A549 (cell line): ENCODE measurements around the gene KREMEN1. TPM values are rescaled to one million over a fixed set of nuclear protein-coding genes. Genes with fewer than 3 reads are reported as not detected.

ENCODE experiments used
- ATAC-seq, 2 experiments: fragments of 200-7000 bp in 1 of 2; fragments of >200 bp in 1 of 2; cut with Nextera tagmentation in 1 of 2; cut with Tn5 transposase in 1 of 2; 3 replicates each; pipeline versions ENCODE4 v1.8.0 to v1.9.1; 2018 to 2020; ENCODE audit warnings: mild to moderate bottlenecking in 1 of 2, moderate library complexity in 1 of 2
- CTCF ChIA-PET: fragments of 300-600 bp; sonication (Branson Sonifier 250); formaldehyde crosslinking; extraction: SDS; loops from one replicate; lab custom pipeline; 2021; ENCODE audit warnings: antibody characterized with exemption, inconsistent platforms; lab: Yijun Ruan, JAX
- POLR2A ChIA-PET: fragments of 350-600 bp; formaldehyde crosslinking; extraction: SDS; loops from one replicate; lab custom pipeline; 2021; ENCODE audit warnings: antibody characterized with exemption, inconsistent platforms; lab: Yijun Ruan, JAX
- DNase-seq, 2 experiments: peaks; one replicate each; pipeline versions ENCODE4 v3.0.0 to v3.0.0-alpha.2; 2011 to 2016; ENCODE audit warnings: low read depth in 1 of 2, low spot score in 1 of 2
- FAIRE-seq: peaks from 2 replicates; lab custom pipeline; 2011; peaks lifted over from hg19 to GRCh38; lab: Jason Lieb, UNC
- H3K27ac ChIP-seq, 2 experiments: fragments of >200 bp; sonication (Bioruptor Twin); formaldehyde crosslinking; 3 replicates each; pipeline ENCODE4 v1.5.1; 2016 to 2017
- H3K4me1 ChIP-seq: fragments of >200 bp; sonication (Bioruptor Twin); formaldehyde crosslinking; 3 replicates; pipeline ENCODE4 v1.6.1; 2016
- H3K4me2 ChIP-seq: fragments of >200 bp; sonication (Bioruptor Twin); formaldehyde crosslinking; 3 replicates; pipeline ENCODE4 v1.6.1; 2016
- H3K4me3 ChIP-seq: fragments of >200 bp; sonication (Bioruptor Twin); formaldehyde crosslinking; 3 replicates; pipeline ENCODE4 v1.5.1; 2016
- H3K9me3 ChIP-seq: fragments of >200 bp; sonication (Bioruptor Twin); formaldehyde crosslinking; 3 replicates; pipeline ENCODE4 v1.6.1; 2016
- CEBPB ChIP-seq, 2 experiments: fragments of >200 bp in 1 of 2; sonication (Bioruptor Twin) in 1 of 2; formaldehyde crosslinking in 1 of 2; IDR thresholded peaks; 2 replicates each; pipeline ENCODE4 v1.6.1; 2012 to 2016
- CHD4 ChIP-seq: fragments of 200-600 bp; sonication (generic); IDR thresholded peaks from 2 replicates; pipeline ENCODE4 v1.6.1; 2016; ENCODE audit warnings: antibody characterized with exemption, mild to moderate bottlenecking, borderline replicate concordance
- EHF ChIP-seq: fragments of 250-450 bp; sonication (Bioruptor Pico); IDR thresholded peaks from 2 replicates; pipeline ENCODE4 v1.5.0; 2020; ENCODE audit warnings: mild to moderate bottlenecking
- ESRRA ChIP-seq: fragments of 150-350 bp; IDR thresholded peaks from 2 replicates; pipeline ENCODE4 v1.6.1; 2014; ENCODE audit warnings: mild to moderate bottlenecking, low read length, borderline replicate concordance
- FOSL2 ChIP-seq, 2 experiments: fragments of 450-650 bp in 1 of 2; fragments of >200 bp in 1 of 2; sonication (Bioruptor Twin) in 1 of 2; formaldehyde crosslinking; IDR thresholded peaks; 2 replicates each; pipeline versions ENCODE4 v1.5.0 to v1.6.1; 2016 to 2020; ENCODE audit warnings: mild to moderate bottlenecking in 1 of 2, moderate library complexity in 1 of 2
- GATA3 ChIP-seq: IDR thresholded peaks from 2 replicates; pipeline ENCODE4 v1.6.1; 2012; ENCODE audit warnings: borderline replicate concordance
- JUNB ChIP-seq: fragments of >200 bp; sonication (Bioruptor Twin); formaldehyde crosslinking; IDR thresholded peaks from 2 replicates; pipeline ENCODE4 v1.6.1; 2016
- MAFK ChIP-seq: fragments of 450-650 bp; IDR thresholded peaks from 2 replicates; pipeline ENCODE4 v1.6.1; 2014; ENCODE audit not compliant: partially characterized antibody
- NPAS2 ChIP-seq: fragments of 250-450 bp; sonication (Bioruptor Pico); IDR thresholded peaks from 2 replicates; pipeline ENCODE4 v1.8.0; 2022; ENCODE audit warnings: mild to moderate bottlenecking, moderate library complexity, borderline replicate concordance
- POLR2A ChIP-seq: IDR thresholded peaks from 2 replicates; pipeline ENCODE4 v1.6.1; 2012; ENCODE audit warnings: mild to moderate bottlenecking, low read length
- RARB ChIP-seq: fragments of 250-450 bp; sonication (Bioruptor Pico); IDR thresholded peaks from 2 replicates; pipeline ENCODE4 v1.8.0; 2021; ENCODE audit warnings: mild to moderate bottlenecking, moderate library complexity
- RFX5 ChIP-seq: fragments of 450-650 bp; IDR thresholded peaks from 2 replicates; pipeline ENCODE4 v1.7.1; 2014; ENCODE audit warnings: antibody characterized with exemption, mild to moderate bottlenecking, moderate library complexity
- SMC3 ChIP-seq: fragments of >200 bp; sonication (Bioruptor Twin); formaldehyde crosslinking; IDR thresholded peaks from 3 replicates; pipeline ENCODE4 v1.6.1; 2018; ENCODE audit warnings: inconsistent platforms
- WGBS: methylation state at CpG from one replicate; pipeline ENCODE4 v1.1.6; 2017; ENCODE audit errors: missing lambda C conversion rate; 5-methylcytosine and 5-hydroxymethylcytosine counted together
- polyA plus RNA-seq, 4 experiments: library from polyadenylated mRNA; depleted of rRNA in 3 of 4; stranded (reverse); fragments of >200 nt; fragmentation: RNase III in 1 of 4; extraction: RNeasy Plus Mini Kit Qiagen cat#74134 plus additional on column Dnase treatment in 1 of 4; gene quantifications; 2 replicates in 3 of 4; 3 replicates in 1 of 4; pipeline ENCODE4 v1.2.3, GENCODE V29; 2011 to 2017
- TF ChIP-seq, protein P1 (sequence below): fragments of 250-450 bp; sonication (Bioruptor Pico); IDR thresholded peaks from 2 replicates; pipeline ENCODE4 v1.5.0; 2020; ENCODE audit warnings: low read depth, mild to moderate bottlenecking, moderate library complexity
- TF ChIP-seq, protein P2 (sequence below): IDR thresholded peaks from 2 replicates; pipeline ENCODE4 v1.6.1; 2012
- TF ChIP-seq, protein P3 (sequence below): fragments of >200 bp; sonication (Bioruptor Twin); formaldehyde crosslinking; IDR thresholded peaks from 3 replicates; pipeline ENCODE4 v1.5.1; 2016
- TF ChIP-seq, protein P4 (sequence below): fragments of >200 bp; sonication (Bioruptor Twin); formaldehyde crosslinking; IDR thresholded peaks from 2 replicates; pipeline ENCODE4 v1.6.1; 2016
- TF ChIP-seq, protein P5 (sequence below): fragments of 250-450 bp; sonication (Bioruptor Pico); IDR thresholded peaks from 2 replicates; pipeline ENCODE4 v1.5.0; 2021; ENCODE audit warnings: mild to moderate bottlenecking, moderate library complexity, borderline replicate concordance

KREMEN1 gene
- polyA plus RNA-seq, 2 of the 4 experiments (the other 2 are of a cell fraction): 1.7 to 2.5 TPM

DNA sequence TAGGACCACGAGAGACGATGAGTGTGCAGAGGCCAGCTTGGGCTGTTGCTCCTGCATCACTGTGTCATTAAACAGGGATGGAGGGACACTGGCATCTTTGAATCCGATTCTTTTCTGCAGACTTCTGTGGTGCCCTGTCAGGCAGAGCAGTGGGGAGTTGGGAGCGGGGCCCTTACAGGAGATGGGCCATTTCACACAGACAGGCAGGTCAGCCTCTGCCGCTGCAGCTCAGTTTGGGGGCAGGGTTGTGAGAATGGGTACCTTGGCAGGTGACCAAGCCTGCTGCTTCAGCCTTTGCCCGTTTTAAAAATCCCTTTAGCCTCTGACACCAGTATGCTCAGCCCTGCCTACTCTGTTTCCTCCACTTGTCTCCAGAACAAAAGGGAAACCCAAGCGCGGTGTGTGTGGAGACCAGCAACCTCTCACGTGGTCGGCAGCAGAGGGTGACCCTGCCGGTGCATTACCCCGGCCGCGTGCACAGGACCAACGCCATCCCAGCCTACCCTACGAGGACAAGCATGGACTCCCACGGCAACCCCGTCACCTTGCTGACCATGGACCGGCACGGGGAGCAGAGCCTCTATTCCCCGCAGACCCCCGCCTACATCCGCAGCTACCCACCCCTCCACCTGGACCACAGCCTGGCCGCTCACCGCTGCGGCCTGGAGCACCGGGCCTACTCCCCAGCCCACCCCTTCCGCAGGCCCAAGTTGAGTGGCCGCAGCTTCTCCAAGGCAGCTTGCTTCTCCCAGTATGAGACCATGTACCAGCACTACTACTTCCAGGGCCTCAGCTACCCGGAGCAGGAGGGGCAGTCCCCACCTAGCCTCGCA, 23.8 kb upstream of the KREMEN1 start:
- H3K4me1 ChIP-seq: peaks cover 12% of the 10 kb centered on the region
- 92% methylated on average over 20 of the region's 31 CpGs for WGBS
- DNase-seq (no peak), ATAC-seq (no peak), FAIRE-seq (no peak)
- POLR2A ChIA-PET: no interaction called here
- no peaks in the 10 kb centered on the region for H3K9me3 ChIP-seq
- H3K4me2 ChIP-seq: no peak overlapping the region
- CTCF ChIA-PET: interaction anchor here (1.1 to 1.3 kb wide), 2 partner anchors 8 to 9 kb away, joined by 3 to 10 read pairs; no protein-coding TSS in a partner anchor
- H3K4me3 ChIP-seq: no peak overlapping the region
- TF ChIP-seq FOSL2 (IDR thresholded peaks at IDR 0.05) (no peak), FOSL2 (CRISPR knock-in tag; IDR thresholded peaks at IDR 0.05) (no peak), CEBPB (IDR thresholded peaks at IDR 0.05) (no peak), ESRRA (no peak), GATA3 (no peak)
- no peak overlapping the region for H3K27ac ChIP-seq

DNA sequence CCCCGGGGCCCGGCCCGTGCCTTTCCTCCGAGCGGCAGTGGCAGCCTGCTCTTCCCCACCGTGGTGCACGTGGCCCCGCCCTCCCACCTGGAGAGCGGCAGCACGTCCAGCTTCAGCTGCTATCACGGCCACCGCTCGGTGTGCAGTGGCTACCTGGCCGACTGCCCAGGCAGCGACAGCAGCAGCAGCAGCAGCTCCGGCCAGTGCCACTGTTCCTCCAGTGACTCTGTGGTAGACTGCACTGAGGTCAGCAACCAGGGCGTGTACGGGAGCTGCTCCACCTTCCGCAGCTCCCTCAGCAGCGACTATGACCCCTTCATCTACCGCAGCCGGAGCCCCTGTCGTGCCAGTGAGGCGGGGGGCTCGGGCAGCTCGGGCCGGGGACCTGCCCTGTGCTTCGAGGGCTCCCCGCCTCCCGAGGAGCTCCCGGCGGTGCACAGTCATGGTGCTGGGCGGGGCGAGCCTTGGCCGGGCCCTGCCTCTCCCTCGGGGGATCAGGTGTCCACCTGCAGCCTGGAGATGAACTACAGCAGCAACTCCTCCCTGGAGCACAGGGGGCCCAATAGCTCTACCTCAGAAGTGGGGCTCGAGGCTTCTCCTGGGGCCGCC, 23.1 kb upstream of the KREMEN1 start:
- ChIA-PET POLR2A (no interaction called here), CTCF (interaction anchor here (1.3 kb wide), 1 partner anchor 9 kb away, joined by 10 read pairs; no protein-coding TSS in a partner anchor)
- Histone ChIP-seq H3K27ac (no peak overlapping the region), H3K4me1 (peaks cover 5% of the 10 kb centered on the region), H3K4me3 (no peak overlapping the region), H3K4me2 (no peak overlapping the region), H3K9me3 (no peaks in the 10 kb centered on the region)
- DNase-seq (no peak), ATAC-seq (no peak), FAIRE-seq (no peak)
- WGBS: 94% methylated on average over 19 of the region's 38 CpGs
- no peak for TF ChIP-seq MAFK
- TF ChIP-seq SMC3: no peak
- TF ChIP-seq, protein P1, sequence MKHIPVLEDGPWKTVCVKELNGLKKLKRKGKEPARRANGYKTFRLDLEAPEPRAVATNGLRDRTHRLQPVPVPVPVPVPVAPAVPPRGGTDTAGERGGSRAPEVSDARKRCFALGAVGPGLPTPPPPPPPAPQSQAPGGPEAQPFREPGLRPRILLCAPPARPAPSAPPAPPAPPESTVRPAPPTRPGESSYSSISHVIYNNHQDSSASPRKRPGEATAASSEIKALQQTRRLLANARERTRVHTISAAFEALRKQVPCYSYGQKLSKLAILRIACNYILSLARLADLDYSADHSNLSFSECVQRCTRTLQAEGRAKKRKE: no peak
- TF ChIP-seq, protein P2, sequence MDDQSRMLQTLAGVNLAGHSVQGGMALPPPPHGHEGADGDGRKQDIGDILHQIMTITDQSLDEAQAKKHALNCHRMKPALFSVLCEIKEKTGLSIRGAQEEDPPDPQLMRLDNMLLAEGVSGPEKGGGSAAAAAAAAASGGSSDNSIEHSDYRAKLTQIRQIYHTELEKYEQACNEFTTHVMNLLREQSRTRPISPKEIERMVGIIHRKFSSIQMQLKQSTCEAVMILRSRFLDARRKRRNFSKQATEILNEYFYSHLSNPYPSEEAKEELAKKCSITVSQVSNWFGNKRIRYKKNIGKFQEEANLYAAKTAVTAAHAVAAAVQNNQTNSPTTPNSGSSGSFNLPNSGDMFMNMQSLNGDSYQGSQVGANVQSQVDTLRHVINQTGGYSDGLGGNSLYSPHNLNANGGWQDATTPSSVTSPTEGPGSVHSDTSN: no peak
- TF ChIP-seq, protein P3, sequence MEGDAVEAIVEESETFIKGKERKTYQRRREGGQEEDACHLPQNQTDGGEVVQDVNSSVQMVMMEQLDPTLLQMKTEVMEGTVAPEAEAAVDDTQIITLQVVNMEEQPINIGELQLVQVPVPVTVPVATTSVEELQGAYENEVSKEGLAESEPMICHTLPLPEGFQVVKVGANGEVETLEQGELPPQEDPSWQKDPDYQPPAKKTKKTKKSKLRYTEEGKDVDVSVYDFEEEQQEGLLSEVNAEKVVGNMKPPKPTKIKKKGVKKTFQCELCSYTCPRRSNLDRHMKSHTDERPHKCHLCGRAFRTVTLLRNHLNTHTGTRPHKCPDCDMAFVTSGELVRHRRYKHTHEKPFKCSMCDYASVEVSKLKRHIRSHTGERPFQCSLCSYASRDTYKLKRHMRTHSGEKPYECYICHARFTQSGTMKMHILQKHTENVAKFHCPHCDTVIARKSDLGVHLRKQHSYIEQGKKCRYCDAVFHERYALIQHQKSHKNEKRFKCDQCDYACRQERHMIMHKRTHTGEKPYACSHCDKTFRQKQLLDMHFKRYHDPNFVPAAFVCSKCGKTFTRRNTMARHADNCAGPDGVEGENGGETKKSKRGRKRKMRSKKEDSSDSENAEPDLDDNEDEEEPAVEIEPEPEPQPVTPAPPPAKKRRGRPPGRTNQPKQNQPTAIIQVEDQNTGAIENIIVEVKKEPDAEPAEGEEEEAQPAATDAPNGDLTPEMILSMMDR: no peak
- TF ChIP-seq RARB (CRISPR knock-in tag): no peak
- no peak for TF ChIP-seq POLR2A
- TF ChIP-seq EHF: no peak
- TF ChIP-seq, protein P4, sequence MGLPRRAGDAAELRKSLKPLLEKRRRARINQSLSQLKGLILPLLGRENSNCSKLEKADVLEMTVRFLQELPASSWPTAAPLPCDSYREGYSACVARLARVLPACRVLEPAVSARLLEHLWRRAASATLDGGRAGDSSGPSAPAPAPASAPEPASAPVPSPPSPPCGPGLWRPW: no peak
- TF ChIP-seq, protein P5, sequence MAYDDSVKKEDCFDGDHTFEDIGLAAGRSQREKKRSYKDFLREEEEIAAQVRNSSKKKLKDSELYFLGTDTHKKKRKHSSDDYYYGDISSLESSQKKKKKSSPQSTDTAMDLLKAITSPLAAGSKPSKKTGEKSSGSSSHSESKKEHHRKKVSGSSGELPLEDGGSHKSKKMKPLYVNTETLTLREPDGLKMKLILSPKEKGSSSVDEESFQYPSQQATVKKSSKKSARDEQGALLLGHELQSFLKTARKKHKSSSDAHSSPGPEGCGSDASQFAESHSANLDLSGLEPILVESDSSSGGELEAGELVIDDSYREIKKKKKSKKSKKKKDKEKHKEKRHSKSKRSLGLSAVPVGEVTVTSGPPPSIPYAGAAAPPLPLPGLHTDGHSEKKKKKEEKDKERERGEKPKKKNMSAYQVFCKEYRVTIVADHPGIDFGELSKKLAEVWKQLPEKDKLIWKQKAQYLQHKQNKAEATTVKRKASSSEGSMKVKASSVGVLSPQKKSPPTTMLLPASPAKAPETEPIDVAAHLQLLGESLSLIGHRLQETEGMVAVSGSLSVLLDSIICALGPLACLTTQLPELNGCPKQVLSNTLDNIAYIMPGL (CRISPR knock-in tag): no peak
- TF ChIP-seq NPAS2 (CRISPR knock-in tag): no peak
- TF ChIP-seq JUNB: no peak
- TF ChIP-seq CHD4: no peak
- no peak for TF ChIP-seq RFX5
